ENCODE data around the gene ZNF831. TPM values are rescaled to one million over a fixed set of nuclear protein-coding genes. Genes with fewer than 3 reads are reported as not detected.

Gene ZNF831
- total RNA-seq, 2 donors from 2014 or later, result 37.8 to 42.0 TPM

DNA sequence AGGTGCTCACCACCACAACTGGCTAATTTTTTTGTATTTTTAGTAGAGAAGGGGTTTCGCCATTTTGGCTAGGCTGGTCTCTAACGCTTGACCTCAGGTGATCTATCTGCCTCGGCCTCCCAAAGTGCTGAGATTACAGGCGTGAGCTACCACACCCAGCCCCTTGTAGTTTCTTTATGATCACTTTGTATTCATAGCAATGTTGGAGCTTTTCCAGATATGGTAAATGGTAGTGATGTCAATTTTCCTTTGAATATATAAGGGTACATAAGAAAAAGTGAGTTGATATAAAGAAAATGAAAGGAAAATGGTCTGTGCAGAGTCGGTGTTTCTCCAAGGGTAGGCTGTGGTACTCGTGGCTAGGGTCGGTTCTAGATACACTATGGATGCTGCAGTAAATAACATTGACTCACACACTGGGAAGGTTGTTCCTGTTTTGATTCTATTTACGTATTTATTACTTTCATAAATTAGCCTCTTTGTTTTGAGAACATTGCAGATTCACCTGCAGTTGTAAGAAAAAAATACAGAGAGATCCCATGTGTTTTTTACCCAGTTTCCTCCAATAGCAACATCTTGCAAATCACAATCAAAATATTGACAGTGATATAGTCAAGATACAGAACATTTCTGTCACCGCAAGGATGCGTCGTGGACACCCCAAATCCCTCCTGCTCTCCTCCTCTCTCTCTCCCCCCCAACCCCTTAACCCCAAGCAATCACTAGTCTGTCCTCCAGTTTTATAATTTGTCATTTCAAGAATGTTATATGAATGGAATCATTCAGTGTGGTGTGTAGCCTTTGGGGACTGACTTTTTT, 2.5 kb downstream of the ZNF831 start:
- H3K4me1 Mint-ChIP-seq, result peaks cover 69% of the 10 kb centered on the region
- DNase-seq, result no peak
- no peaks in the 10 kb centered on the region for H3K9me3 ChIP-seq (ENCODE audit: control insufficient read depth, low read length, poor library complexity, severe bottlenecking)
- peak; percentile 69 for ATAC-seq
- H3K36me3 Mint-ChIP-seq (ENCODE audit: low read depth), result peaks cover 4% of the 10 kb centered on the region
- peak overlapping the region; percentile 94 for H3K4me3 Mint-ChIP-seq
- H3K27me3 Mint-ChIP-seq, result no peaks in the 10 kb centered on the region
- peak overlapping the region; percentile 100 for H3K27ac Mint-ChIP-seq

DNA sequence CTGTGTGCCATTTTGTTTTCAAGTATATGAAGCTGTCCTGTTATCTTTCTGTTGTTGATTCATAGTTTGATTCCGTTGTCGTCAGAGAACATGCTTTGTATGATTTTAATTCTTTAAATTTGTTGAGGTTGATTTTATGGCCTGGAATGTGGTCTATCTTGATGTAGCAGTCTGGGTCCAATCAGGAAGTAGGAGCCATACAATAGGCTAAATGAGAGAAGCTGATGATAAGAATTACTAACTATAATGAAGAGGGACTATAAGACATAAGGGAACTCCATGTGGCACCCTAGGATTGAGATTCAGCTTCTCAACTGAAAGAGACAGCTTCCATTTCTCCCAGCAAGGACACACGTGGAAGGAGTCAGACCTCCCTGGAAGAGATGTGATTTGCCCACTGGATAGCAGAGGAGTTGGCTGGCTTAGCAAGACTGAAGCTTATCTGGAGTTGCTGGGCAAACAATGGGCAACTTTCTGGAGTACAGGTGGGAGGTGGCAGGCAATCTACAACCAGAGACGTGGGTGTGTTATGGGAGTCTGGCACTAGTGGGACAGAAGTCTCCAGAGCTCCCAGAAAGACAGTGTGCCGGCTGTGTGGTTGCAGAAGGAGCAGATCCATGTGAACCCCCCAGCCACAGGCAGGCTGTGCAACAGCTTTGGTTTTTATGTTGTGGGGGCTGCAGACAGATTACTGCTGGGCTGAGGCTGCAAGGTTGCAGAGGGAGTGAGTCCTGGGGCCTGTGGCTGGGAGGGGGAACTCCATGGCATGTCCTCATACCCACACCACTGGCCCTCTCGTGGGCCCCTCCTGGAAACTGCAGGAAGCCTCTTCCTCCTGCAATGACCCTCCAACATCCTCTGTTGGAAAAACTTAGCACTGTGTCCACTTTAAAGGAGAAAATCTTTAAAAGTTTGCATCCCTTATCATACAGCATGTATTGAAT, 7.1 kb downstream of the ZNF831 start:
- no peak for DNase-seq
- H3K4me3 Mint-ChIP-seq, result no peak overlapping the region
- no peaks in the 10 kb centered on the region for H3K27me3 Mint-ChIP-seq
- peak overlapping the region; percentile 100 for H3K27ac Mint-ChIP-seq
- H3K4me1 Mint-ChIP-seq, result peaks cover 67% of the 10 kb centered on the region
- peaks cover 7% of the 10 kb centered on the region for H3K36me3 Mint-ChIP-seq (ENCODE audit: low read depth)
- H3K9me3 ChIP-seq (ENCODE audit: control insufficient read depth, low read length, poor library complexity, severe bottlenecking), result no peaks in the 10 kb centered on the region
- ATAC-seq, result no peak

DNA sequence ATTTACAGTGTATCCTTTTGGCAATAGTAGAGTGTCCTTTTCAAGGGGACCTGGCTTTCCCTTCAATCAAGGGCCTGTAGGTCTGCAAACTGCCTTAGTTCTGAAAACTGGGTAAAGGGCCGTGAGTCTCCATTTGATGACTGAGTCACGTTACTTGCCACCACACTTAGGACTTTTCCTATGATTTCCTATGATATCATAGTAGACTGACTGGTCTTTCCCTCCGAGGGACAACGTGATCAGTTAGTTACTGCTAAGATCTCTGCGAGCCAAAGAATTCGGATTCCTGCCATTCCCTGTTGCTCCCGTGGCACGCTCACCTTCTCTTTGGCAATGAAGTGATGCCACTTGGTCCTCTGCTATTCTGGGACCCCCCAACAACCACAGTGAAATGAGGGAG, 8.4 kb downstream of the ZNF831 start:
- H3K9me3 ChIP-seq (ENCODE audit: control insufficient read depth, low read length, poor library complexity, severe bottlenecking), result no peaks in the 10 kb centered on the region
- H3K27ac Mint-ChIP-seq, result peak overlapping the region; percentile 100
- peaks cover 13% of the 10 kb centered on the region for H3K36me3 Mint-ChIP-seq (ENCODE audit: low read depth)
- ATAC-seq (no peak), DNase-seq (no peak)
- H3K4me3 Mint-ChIP-seq, result no peak overlapping the region
- H3K27me3 Mint-ChIP-seq, result no peaks in the 10 kb centered on the region
- H3K4me1 Mint-ChIP-seq, result peaks cover 69% of the 10 kb centered on the region

DNA sequence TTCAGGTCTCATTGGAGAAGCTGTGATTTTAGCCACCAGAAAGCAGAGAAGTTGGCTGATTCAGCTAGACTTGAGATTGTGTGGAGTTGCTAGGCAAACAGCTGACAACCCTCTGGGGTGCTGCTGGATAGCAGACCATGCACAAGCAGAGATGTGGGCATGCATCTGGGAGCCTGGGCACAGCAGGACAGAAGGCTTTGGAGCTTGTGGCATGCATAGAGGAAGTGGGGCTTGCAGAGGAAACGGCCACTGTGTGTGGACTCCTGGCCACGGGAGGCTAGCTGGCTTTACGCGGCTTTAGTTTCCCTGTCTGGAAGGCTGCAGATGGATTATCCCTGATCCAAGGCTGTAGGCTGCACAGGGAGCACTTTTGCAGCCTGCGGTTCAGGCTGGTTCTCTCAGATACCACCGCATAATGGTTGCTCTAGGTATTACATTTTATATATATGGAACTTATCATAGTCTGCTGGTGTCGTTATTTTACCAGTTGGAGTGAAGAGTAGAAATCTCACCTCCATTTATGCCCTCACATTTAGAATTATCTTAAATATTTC, 10.4 kb downstream of the ZNF831 start:
- Mint-ChIP-seq H3K27ac (peak overlapping the region; percentile 95), H3K4me3 (no peak overlapping the region), H3K27me3 (no peaks in the 10 kb centered on the region), H3K4me1 (peaks cover 76% of the 10 kb centered on the region), H3K36me3 (ENCODE audit: low read depth) (peaks cover 16% of the 10 kb centered on the region)
- DNase-seq (no peak), ATAC-seq (no peak)
- H3K9me3 ChIP-seq (ENCODE audit: control insufficient read depth, low read length, poor library complexity, severe bottlenecking), result no peaks in the 10 kb centered on the region

DNA sequence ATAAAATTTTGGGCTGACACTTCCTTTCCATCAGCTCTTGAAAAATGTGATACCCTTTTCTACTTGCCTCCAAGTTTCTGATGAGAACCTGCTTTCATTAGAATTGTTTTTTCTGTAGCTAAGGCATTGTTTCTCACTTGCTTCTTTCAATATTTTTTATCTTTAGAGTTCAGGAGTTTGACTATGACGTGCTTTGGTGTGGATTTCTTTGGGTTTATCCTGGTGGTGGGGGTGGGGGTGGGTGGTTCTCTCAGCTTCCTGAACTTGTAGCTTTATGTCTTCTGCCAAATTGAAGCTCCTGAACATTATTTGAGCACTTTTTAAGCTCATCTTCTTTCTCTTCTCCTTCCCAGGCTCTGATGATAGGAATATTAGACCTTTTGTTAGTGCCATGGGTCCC, 11.4 kb downstream of the ZNF831 start:
- no peak for ATAC-seq
- DNase-seq, result no peak
- H3K27me3 Mint-ChIP-seq, result no peaks in the 10 kb centered on the region
- H3K4me1 Mint-ChIP-seq, result peaks cover 73% of the 10 kb centered on the region
- peak overlapping the region; percentile 36 for H3K4me3 Mint-ChIP-seq
- peak overlapping the region; percentile 95 for H3K27ac Mint-ChIP-seq
- H3K36me3 Mint-ChIP-seq (ENCODE audit: low read depth), result peaks cover 16% of the 10 kb centered on the region
- H3K9me3 ChIP-seq (ENCODE audit: control insufficient read depth, low read length, poor library complexity, severe bottlenecking), result no peaks in the 10 kb centered on the region

DNA sequence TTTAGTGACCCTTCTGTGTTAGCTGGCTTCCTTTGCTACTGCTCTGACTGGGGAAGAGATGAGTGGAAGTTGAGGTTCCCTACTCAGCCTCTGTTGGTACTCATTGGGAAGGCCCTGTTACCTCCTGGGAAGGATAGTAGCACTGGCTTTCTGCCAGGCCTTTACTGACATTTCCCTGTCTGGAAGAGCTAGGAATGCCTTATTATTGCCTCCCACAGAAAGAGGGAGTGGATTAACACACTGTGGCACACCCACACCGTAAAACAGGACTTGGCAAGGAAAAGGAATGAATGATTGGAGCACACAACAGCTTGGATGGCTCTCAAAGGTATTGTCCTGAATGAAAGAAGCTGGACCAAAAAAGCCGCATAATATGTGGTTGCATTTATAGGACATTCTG, 12.2 kb downstream of the ZNF831 start:
- H3K36me3 Mint-ChIP-seq (ENCODE audit: low read depth), result peaks cover 12% of the 10 kb centered on the region
- DNase-seq (no peak), ATAC-seq (no peak)
- H3K27me3 Mint-ChIP-seq, result no peaks in the 10 kb centered on the region
- H3K4me1 Mint-ChIP-seq, result peaks cover 66% of the 10 kb centered on the region
- peak overlapping the region; percentile 95 for H3K27ac Mint-ChIP-seq
- peak overlapping the region; percentile 56 for H3K4me3 Mint-ChIP-seq
- H3K9me3 ChIP-seq (ENCODE audit: control insufficient read depth, low read length, poor library complexity, severe bottlenecking), result no peaks in the 10 kb centered on the region

DNA sequence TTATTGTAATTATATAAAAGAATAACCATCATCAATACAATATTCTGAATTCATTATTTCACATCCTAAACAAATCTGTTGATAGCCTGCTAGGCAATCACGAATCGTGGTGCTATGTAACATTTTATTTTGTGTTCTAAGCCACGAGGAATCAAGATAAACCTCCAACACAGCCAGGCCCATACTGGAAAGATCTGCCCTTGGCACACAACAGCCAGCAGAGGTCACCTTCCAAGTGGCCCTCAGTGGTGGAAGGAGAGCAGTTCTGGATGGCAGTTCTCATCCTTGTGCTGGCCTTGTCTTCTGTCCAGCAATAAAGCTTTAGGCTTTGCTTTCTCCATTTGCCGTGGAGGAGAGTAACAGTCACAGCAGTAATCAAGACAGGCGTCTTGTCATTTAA, 13.2 kb downstream of the ZNF831 start:
- no peaks in the 10 kb centered on the region for H3K9me3 ChIP-seq (ENCODE audit: control insufficient read depth, low read length, poor library complexity, severe bottlenecking)
- DNase-seq (no peak), ATAC-seq (no peak)
- H3K4me3 Mint-ChIP-seq, result peak overlapping the region; percentile 15
- peaks cover 62% of the 10 kb centered on the region for H3K4me1 Mint-ChIP-seq
- H3K27ac Mint-ChIP-seq, result peak overlapping the region; percentile 95
- no peaks in the 10 kb centered on the region for H3K27me3 Mint-ChIP-seq
- peaks cover 11% of the 10 kb centered on the region for H3K36me3 Mint-ChIP-seq (ENCODE audit: low read depth)

DNA sequence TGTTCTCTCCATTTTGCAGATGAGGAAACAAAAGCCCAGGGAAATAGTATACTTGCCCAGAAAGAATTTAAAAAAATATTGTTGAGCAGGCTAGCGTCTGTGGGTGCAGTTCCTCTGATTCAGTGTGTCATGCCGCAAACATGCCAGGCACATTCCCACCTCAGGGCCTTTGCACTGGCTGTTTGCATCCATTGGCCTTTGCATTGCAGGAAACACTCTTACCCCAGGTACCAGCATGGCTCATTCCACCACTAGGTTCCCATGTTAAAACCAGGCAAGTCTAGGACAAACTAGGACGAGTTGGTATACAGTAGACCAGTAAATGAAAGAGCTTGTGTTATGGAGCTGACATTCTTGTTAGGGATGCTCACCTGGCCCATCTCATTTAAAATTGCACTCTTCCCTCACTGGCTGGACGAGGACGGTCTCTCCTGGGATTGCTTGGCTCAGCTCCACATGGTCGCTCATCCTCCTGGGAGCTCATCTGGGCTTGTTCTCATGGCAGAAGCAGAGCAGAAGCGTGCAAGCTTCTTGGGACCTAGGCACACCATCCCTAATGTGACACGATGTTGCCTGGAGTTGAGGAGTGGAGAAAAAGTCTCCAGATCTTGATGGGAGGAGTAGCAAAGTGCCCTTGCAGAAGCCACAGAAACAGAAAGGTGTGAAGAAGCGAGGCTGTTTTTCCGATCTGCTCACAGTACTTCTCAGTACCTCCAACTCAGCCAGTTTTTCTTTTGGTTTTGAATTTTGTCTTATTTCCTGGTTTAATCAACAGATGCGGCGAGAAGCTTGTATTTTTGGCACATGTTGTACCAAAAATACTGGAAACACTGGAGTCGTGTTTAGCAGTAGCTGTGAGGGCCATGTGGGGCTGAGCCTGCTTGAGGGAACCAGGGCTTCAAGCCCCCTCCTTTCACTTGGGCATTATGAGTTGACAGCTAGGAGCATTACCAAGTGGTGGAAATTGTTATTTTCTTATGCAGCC, 13.9 kb downstream of the ZNF831 start:
- ATAC-seq, result peak; percentile 73
- H3K9me3 ChIP-seq (ENCODE audit: control insufficient read depth, low read length, poor library complexity, severe bottlenecking), result no peaks in the 10 kb centered on the region
- Mint-ChIP-seq H3K4me1 (peaks cover 63% of the 10 kb centered on the region), H3K4me3 (peak overlapping the region; percentile 83), H3K27ac (peak overlapping the region; percentile 95), H3K27me3 (no peaks in the 10 kb centered on the region), H3K36me3 (ENCODE audit: low read depth) (peaks cover 11% of the 10 kb centered on the region)
- DNase-seq, result no peak

DNA sequence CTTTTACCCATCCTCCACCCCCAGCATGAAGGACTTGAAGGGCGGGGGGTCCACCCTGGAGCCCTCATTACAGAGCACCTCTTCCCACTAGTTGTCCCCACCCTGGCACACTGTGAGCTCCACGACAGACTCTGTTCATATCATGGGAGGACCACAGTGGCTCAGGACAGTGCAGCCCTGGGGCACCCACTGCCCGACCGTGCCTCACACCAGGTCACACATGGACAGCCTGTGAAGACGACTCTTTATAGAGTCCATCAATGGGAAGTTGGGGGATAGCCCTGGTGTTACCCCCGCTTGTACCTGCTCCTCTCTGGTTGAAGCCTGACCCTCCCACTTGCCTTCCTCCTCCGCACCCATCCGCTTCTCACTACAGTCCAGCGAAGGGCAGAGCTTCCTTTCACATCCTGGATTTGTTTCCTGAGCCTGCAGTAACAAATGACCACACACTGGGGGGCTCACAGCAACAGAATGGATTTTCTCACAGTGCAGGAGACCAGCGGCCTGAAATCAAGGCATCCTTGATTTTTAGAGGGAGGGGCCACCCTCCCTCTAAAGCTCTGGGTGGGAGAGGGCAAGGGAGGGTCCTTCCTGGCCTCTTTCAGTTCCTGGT, 15.5 kb downstream of the ZNF831 start:
- Mint-ChIP-seq H3K4me3 (peak overlapping the region; percentile 25), H3K27ac (peak overlapping the region; percentile 95), H3K4me1 (peaks cover 59% of the 10 kb centered on the region), H3K27me3 (no peaks in the 10 kb centered on the region), H3K36me3 (ENCODE audit: low read depth) (peaks cover 11% of the 10 kb centered on the region)
- ATAC-seq (no peak), DNase-seq (no peak)
- no peaks in the 10 kb centered on the region for H3K9me3 ChIP-seq (ENCODE audit: control insufficient read depth, low read length, poor library complexity, severe bottlenecking)

DNA sequence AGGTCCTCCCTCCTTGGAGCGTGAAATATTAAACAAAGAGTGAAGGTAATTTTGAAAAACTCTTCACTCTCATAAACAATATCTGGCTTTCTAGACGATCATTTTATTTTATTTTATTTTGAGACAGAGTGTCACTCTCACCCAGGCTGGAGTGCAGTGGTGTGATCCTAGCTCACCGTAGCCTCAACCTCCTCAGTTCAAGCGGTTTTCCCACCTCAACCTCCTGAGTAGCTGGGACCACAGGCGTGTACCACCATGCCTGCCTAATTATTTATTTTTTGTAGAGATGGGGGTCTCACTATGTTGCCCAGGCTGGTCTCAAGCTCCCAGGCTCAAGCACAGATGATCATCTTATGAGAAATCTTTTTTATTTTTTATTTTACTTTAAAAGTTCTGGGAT, 16.4 kb downstream of the ZNF831 start:
- Mint-ChIP-seq H3K27ac (peak overlapping the region; percentile 9), H3K27me3 (no peaks in the 10 kb centered on the region), H3K4me3 (no peak overlapping the region), H3K4me1 (peaks cover 61% of the 10 kb centered on the region), H3K36me3 (ENCODE audit: low read depth) (peaks cover 11% of the 10 kb centered on the region)
- ATAC-seq, result no peak
- H3K9me3 ChIP-seq (ENCODE audit: control insufficient read depth, low read length, poor library complexity, severe bottlenecking), result no peaks in the 10 kb centered on the region
- no peak for DNase-seq

DNA sequence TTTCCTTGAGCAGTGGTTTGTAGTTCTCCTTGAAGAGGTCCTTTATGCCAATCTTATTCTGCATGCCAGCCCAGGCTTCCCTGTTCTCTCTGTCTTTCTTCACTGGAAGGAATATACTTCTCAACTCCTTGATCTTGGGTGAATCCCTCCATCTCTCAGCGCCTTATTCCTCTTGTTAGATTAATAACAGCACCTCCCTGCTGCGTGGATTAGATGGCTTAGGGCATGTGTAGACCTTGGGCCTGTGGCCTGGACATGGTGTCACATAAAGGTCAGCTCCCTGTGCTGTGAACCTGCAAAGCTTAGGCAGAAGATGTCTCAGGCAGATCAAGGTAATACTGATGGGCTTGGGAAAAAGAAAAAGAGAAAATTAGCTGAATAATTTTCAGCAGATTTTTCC, 18.3 kb downstream of the ZNF831 start:
- DNase-seq (no peak), ATAC-seq (no peak)
- no peak overlapping the region for H3K4me3 Mint-ChIP-seq
- H3K27ac Mint-ChIP-seq, result peak overlapping the region; percentile 81
- H3K4me1 Mint-ChIP-seq, result peaks cover 45% of the 10 kb centered on the region
- no peaks in the 10 kb centered on the region for H3K9me3 ChIP-seq (ENCODE audit: control insufficient read depth, low read length, poor library complexity, severe bottlenecking)
- H3K36me3 Mint-ChIP-seq (ENCODE audit: low read depth), result peaks cover 3% of the 10 kb centered on the region
- H3K27me3 Mint-ChIP-seq, result no peaks in the 10 kb centered on the region

DNA sequence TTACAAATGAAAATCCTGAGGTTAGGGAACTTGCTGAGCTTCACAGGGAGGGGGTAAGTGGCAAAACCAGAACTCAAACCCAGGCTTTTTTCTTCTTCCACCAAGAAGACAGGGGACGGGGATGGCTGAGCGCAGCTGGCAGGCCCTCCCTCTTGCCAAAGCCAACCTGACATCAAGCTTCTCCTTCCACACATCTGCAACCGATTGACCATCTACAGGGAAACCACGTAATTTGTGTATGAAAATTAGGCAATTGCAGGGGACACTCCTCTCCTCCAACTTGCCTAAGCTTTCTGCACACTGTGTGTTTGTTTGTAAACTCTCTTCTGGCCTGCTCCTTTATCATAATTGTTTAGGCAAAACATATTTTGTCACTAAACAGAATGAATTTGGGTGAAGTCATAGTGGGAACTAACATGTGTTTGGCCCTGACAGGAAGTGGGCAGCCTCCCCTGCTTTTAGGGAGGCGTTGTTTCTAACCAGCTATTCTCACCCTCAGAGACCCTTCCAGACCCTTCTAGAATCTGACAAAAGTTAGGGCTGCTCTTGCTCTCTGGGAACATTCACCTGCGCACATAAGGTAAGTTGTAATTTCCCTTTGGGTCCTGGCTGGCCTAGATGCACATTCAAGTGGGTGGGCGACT, 18.9 kb downstream of the ZNF831 start:
- ATAC-seq (no peak), DNase-seq (no peak)
- Mint-ChIP-seq H3K27me3 (no peaks in the 10 kb centered on the region), H3K27ac (peak overlapping the region; percentile 81), H3K4me3 (peak overlapping the region; percentile 71), H3K4me1 (peaks cover 42% of the 10 kb centered on the region), H3K36me3 (ENCODE audit: low read depth) (peaks cover 2% of the 10 kb centered on the region)
- no peaks in the 10 kb centered on the region for H3K9me3 ChIP-seq (ENCODE audit: control insufficient read depth, low read length, poor library complexity, severe bottlenecking)
